Activated T-cell treated with anti-CD3 and anti-CD28 coated beads, Interleukin-2, amount 50 U/mL, for 48 hours (primary cell): ENCODE data around the gene COPZ1.
"Not testable (repeated sequence)": the region's sequence is repeated elsewhere in the genome, so short reads cannot be mapped to it uniquely, and the experiment has no call there.

Source experiments
- DNase-seq, 2 experiments: peaks; one replicate each; pipeline ENCODE4 v3.0.0-alpha.2; 2020

Gene COPZ1

DNA sequence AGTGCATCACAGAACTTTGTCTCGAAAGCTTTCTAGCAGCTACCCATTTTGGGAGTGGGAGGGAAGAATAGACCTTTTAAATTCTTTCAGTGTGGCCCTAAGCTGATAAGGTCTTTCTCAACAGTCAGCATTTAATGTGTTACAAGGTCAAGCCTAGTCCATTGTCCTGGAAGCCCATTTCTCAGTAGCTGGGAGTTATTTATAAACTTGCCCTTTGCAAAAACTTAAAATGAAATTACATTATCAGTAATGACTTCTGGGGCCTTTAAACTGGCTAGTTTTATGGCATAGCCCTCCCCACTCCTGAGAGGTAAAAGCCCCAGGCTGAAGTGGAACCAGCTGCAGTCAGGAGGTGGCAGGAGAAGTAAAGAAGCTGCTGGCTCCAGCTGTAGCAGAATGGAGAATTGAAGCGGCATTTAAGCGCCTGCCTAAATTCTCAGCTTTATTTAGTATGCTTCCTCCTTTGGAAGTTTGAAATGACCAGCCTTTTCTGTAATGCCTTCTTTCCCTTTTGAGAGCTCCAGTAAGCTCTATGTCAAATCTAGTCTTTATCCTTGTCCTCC is 12.4 kb downstream of the COPZ1 start:
- DNase-seq, result no peak

DNA sequence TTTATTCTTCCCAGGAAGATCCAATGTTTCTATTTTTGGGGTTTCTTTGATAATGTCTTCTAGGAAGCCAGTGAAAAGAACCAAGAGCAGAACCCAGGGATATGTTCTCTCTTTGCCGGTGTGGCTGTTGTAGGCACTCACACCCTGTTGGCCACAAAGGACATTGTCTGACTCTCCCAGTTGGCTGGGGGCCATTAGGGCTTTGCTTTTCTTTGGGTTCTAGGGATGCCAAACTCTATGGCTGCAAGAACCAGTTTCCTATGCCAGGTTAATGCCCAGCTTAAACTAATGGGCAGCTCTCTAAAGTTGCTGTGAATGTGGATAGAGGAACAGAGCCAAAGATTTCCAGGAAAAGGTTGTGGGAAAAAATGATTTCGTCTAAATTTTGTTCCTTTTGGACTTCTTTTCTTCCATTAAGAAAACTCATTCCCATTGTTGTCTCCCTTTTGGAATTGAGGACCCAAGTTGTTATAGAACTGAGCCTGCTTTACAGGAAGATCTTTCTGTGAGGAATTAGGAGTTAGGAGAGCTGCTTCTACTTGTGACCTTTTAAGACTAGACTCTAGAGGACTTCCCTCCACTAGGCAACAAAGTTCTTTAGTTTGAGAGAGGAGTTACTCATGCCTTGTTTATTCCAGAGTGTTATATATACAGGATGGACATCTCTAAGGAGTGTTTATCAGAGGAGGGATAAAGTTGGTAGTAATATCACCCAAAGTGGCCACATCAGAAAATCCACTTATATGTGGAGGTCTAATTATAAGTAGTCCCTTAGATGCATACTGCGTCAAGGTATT is 13.1 kb downstream of the COPZ1 start:
- no peak for DNase-seq

- no peak for DNase-seq
These were observed 13.9 kb downstream of the COPZ1 start for GRCh38 chr12:54338698-54339296.

- no peak for DNase-seq
These were observed 15.9 kb downstream of the COPZ1 start for GRCh38 chr12:54340846-54341245.

- DNase-seq, result no peak
These were observed 16.7 kb downstream of the COPZ1 start for GRCh38 chr12:54341378-54342300.

- DNase-seq, result no peak
These were observed 24.1 kb downstream of the COPZ1 start for GRCh38 chr12:54349036-54349435.

- DNase-seq, result no peak
These were observed 24.7 kb downstream of the COPZ1 start for GRCh38 chr12:54349679-54350078.

GRCh38 chr12:54350743-54351142 is 25.8 kb downstream of the COPZ1 start:
- DNase-seq, result no peak

GRCh38 chr12:54351341-54351740 is 26.4 kb downstream of the COPZ1 start:
- no peak for DNase-seq

- peak; percentile 48 to 62 for DNase-seq
These were observed 27.1 kb downstream of the COPZ1 start for GRCh38 chr12:54352022-54352531.

- no peak for DNase-seq
These were observed 28.3 kb downstream of the COPZ1 start for GRCh38 chr12:54352891-54353874.

DNA sequence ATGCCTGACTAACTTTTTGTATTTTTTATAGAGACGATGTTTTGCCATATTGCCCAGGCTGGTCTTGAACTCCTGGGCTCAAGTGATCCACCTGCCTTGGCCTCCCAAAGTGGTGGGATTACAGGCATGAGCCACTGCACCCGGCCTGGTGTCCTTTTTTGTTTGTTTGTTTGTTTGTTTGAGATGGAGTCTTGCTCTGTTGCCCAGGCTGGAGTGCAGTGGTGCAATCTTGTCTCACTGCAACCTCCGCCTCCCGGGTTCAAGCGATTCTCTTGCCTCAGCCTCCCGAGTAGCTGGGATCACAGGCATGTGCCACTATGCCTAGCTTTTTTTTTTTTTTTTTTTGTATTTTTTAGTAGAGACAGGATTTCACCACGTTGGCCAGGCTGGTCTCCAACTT is 29.3 kb downstream of the COPZ1 start:
- not testable (repeated sequence) for DNase-seq

DNA sequence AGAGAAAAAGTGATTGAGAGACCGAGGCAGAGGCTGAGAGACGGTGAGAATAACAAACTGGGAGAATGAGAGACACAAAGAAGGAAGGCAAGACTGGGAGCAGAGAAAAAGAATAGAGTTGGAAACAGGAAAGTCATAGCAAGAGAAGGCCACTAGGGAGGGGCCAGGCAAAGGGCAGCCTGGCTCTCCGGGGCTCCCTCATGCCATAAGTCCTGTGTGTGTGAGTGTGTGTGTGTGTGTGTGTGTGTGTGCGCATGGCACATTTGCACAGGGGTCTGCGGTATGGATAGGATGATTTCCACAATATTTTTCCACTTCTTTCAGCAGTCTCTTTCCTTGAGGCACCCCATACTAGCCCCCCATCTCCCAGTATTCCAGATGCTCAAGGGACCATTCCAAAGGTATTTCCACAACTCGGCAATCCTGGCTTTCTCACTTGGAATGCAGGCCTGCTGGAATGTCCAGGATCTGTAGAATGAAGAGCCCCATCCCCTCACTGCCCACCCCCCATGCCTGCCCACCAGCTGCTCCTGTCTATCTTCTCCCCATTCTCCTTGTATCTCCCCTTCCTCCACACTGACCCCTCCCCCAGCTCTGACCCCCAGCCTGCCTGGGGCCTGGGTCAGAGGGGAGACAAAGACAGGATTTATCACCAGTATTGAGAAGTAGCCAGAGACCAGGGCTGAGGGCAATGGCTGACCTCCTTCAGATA is 30.3 kb downstream of the COPZ1 start:
- no peak for DNase-seq

DNA sequence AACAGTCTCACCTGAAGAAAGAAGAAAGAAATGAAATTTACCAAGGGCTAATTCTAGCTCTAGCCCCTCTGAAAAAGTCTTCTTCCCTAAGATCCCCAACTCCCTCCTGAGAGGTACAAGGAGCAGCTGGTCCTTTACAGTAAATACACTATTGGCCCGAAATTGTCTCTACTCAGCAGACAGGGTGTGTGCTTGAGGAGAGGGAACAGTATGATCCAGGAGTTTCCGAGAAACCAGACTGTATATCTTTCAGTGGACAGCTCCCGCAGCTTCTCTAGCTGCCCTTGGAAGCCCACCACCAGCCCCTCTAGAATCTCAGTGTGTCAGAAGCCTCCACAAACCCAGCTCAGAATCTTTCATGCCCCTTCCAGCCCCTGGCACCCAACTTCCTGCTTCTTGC is 31.3 kb downstream of the COPZ1 start:
- no peak for DNase-seq

- no peak for DNase-seq
These were observed 32.0 kb downstream of the COPZ1 start for GRCh38 chr12:54356951-54357356.

DNA sequence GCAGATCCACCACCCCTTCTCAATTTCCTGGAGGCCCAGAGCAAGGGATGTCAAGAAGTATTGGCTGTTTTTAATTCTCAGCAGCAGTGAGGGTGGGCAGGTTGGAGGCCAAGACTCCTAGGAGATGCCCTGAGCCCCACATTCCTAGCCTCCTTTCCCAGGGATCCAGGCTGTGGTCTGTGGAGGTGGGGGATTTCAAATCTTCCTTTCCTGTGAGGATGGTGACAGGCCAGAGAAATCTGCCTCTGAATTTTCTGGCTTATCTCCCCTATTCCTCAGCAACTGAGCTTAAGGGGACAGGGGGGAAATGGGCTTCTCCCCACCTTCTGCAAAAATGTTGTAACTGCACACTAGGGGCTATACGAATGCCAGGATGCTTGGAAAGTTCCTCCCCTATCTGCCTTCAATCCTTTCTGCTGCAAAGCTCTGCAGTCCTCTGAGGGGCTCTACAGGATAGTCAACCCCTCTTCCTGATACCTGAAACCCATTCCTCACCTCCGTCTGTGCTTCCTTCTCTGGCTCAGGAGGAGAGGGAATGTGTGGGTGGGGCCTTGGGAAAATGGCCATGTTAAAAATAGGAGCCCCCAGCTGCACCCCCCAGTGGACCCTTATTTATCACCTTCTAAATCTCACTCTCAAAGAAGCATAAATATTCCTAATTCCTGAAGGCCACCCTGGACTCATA is 32.7 kb downstream of the COPZ1 start:
- DNase-seq, result no peak

- peak in 1 of 2 experiments; percentile 47 for DNase-seq
These were observed 33.4 kb downstream of the COPZ1 start for GRCh38 chr12:54358191-54358944.

DNA sequence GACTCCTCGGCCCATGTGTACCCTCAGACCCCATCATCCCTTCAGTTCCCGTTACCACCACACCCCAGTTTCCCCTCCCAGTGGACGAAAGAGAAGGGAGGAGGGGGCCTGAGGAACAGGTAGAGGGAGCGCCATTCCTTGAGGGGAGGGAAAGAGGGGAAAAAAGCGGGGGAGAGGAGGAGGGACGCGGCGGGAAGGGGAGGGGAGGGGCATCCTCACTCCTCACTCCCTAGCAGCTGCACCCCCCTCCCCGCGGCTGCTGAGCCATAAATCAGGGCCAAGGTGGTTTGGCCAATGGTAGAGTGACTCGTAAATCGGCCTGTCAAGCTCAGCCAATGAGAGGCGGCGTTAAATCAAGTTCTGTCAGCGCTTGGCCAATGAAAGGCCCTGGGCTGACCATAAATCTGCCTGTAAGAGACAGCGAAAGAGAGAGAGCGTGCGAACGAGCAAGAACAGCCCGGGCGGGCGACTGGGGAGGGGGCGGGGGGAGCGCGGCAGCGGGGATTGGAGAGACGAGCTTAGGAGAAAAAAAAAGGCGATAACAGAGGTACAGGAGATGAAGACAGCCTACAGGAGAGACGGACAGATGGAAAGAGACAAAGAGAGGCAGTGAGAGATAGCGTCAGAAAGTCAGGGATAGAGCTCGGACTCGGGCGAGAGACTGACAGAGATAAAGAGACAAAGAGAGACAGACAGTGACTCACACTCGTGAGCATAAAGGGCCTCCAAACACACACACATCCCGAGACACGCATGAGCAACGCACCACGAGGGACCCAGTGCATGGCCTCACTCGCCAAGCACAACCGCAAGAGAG is 34.2 kb downstream of the COPZ1 start:
- peak; percentile 91 for DNase-seq
